ENCODE measurements around the gene SAMD10. TPM values are rescaled to one million over a fixed set of nuclear protein-coding genes. Genes with fewer than 3 reads are reported as not detected.
A peak's percentile ranks its signal among the peaks of the same experiment; 100 is the strongest.

The SAMD10 gene
- total and polyA plus RNA-seq, 5 donors from 2014 or later, result 5.9 to 14.3 (median 7.8) TPM

GRCh38 chr20:63966944-63967322, 12.5 kb downstream of the SAMD10 start:
- Mint-ChIP-seq H3K36me3 (peaks cover 4% of the 10 kb centered on the region), H3K9me3 (peaks cover 0 to 2% (median 0%) of the 10 kb centered on the region in 7 donors), H3K27ac (no peak overlapping the region), H3K4me1 (peaks cover 0 to 16% (median 7%) of the 10 kb centered on the region in 4 donors), H3K27me3 (no peaks in the 10 kb centered on the region), H3K4me3 (peak overlapping the region in 2 of 4 donors; percentile 41 to 47)
- Histone ChIP-seq H3K4me1 (ENCODE audit: control insufficient read depth, insufficient read depth, low read length, poor library complexity, severe bottlenecking) (peaks cover 14% of the 10 kb centered on the region), H3K4me3 (ENCODE audit: low read depth, low read length) (no peak overlapping the region), H3K27ac (ENCODE audit: insufficient read depth, low read length, poor library complexity, severe bottlenecking) (no peak overlapping the region), H3K27me3 (ENCODE audit: control insufficient read depth, insufficient read depth, low read length) (no peaks in the 10 kb centered on the region), H3K36me3 (ENCODE audit: control insufficient read depth, insufficient read depth, low read length) (peaks cover 10% of the 10 kb centered on the region), H3K9me3 (ENCODE audit: control insufficient read depth in 2 of 2, low read length in 2 of 2) (no peaks in the 10 kb centered on the region)
- DNase-seq, result no peak
- ATAC-seq (ENCODE audit: low read depth in 2 of 2), result no peak

GRCh38 chr20:63966172-63966943, 13.1 kb downstream of the SAMD10 start:
- H3K27ac Mint-ChIP-seq, result no peak overlapping the region
- no peaks in the 10 kb centered on the region for H3K27me3 ChIP-seq (ENCODE audit: control insufficient read depth, insufficient read depth, low read length)
- H3K36me3 ChIP-seq (ENCODE audit: control insufficient read depth, insufficient read depth, low read length), result peaks cover 16% of the 10 kb centered on the region
- no peak overlapping the region for H3K27ac ChIP-seq (ENCODE audit: insufficient read depth, low read length, poor library complexity, severe bottlenecking)
- H3K4me1 Mint-ChIP-seq, result peaks cover 0 to 13% (median 5%) of the 10 kb centered on the region in 4 donors
- ATAC-seq (ENCODE audit: low read depth in 2 of 2), result no peak
- no peak overlapping the region for H3K4me3 ChIP-seq (ENCODE audit: low read depth, low read length)
- no peaks in the 10 kb centered on the region for H3K27me3 Mint-ChIP-seq
- DNase-seq, result no peak
- H3K9me3 Mint-ChIP-seq, result peaks cover 0 to 2% (median 0%) of the 10 kb centered on the region in 7 donors
- no peaks in the 10 kb centered on the region for H3K9me3 ChIP-seq (ENCODE audit: control insufficient read depth in 2 of 2, low read length in 2 of 2)
- H3K36me3 Mint-ChIP-seq, result peaks cover 7% of the 10 kb centered on the region
- peak overlapping the region in 3 of 4 donors; percentile 41 to 58 (median 47) for H3K4me3 Mint-ChIP-seq
- peaks cover 14% of the 10 kb centered on the region for H3K4me1 ChIP-seq (ENCODE audit: control insufficient read depth, insufficient read depth, low read length, poor library complexity, severe bottlenecking)

GRCh38 chr20:63964412-63964811, 15.0 kb downstream of the SAMD10 start:
- no peak overlapping the region for H3K27ac ChIP-seq (ENCODE audit: insufficient read depth, low read length, poor library complexity, severe bottlenecking)
- ATAC-seq (ENCODE audit: low read depth in 2 of 2) (no peak), DNase-seq (peak in 1 of 3 donors; percentile 0)
- H3K27me3 Mint-ChIP-seq, result no peaks in the 10 kb centered on the region
- peaks cover 0 to 2% (median 0%) of the 10 kb centered on the region in 7 donors for H3K9me3 Mint-ChIP-seq
- no peak overlapping the region for H3K4me3 Mint-ChIP-seq
- no peaks in the 10 kb centered on the region for H3K27me3 ChIP-seq (ENCODE audit: control insufficient read depth, insufficient read depth, low read length)
- no peaks in the 10 kb centered on the region for H3K9me3 ChIP-seq (ENCODE audit: control insufficient read depth in 2 of 2, low read length in 2 of 2)
- peaks cover 9% of the 10 kb centered on the region for H3K4me1 ChIP-seq (ENCODE audit: control insufficient read depth, insufficient read depth, low read length, poor library complexity, severe bottlenecking)
- peaks cover 0 to 11% (median 5%) of the 10 kb centered on the region in 4 donors for H3K4me1 Mint-ChIP-seq
- peaks cover 8% of the 10 kb centered on the region for H3K36me3 Mint-ChIP-seq
- peaks cover 16% of the 10 kb centered on the region for H3K36me3 ChIP-seq (ENCODE audit: control insufficient read depth, insufficient read depth, low read length)
- no peak overlapping the region for H3K27ac Mint-ChIP-seq
- H3K4me3 ChIP-seq (ENCODE audit: low read depth, low read length), result no peak overlapping the region

DNA sequence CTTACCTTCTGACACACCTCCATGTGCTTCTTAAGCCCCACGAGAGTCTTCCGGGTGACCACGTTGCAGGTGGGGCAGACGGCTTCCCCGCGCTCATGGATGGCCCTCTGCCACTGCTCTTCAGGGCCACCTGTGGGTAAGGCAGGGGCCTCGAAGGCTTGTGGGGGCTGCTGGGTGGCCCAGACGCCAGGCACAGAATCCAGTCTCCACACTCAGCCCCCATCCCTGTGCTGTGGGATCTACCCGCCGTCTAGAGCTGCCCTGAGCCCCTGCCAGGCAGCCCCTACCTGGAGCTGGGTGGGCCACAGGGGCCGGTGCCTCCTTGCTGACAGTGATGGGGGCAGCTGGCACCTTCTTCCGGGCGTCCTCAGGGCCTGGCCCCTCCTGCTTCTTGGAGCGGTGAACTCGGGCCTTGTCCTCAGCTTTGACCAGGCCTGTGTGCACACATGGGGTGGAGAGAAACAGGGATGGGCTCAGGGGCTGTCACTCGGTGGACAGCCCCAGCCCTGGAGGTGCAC, 15.6 kb downstream of the SAMD10 start:
- H3K27ac Mint-ChIP-seq, result peak overlapping the region in 1 of 3 donors; percentile 80
- peak in 1 of 3 donors; percentile 0 for DNase-seq

DNA sequence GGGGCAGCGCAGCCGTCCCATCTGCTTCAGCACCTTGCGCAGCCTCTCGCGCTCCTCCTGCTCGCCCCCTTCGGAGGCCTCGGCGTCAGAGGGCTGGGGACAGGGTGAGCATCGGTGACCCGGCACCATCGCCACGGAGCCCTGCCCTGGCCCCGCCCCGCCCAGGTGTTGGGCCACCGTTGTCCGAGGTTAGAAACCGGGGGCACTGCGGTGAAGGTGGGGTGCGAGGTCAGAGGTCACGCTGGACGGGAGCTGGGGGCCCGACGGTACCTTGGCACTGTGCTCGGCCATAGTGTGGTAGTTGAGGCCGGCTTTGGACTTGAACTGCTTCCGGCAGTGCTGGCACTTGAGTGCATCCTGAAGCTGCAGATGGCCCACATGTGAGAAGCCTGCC, 16.1 kb downstream of the SAMD10 start:
- H3K9me3 ChIP-seq (ENCODE audit: control insufficient read depth in 2 of 2, low read length in 2 of 2), result no peaks in the 10 kb centered on the region
- ATAC-seq (ENCODE audit: low read depth in 2 of 2) (no peak), DNase-seq (peak in 1 of 3 donors; percentile 0)
- H3K27me3 ChIP-seq (ENCODE audit: control insufficient read depth, insufficient read depth, low read length), result no peaks in the 10 kb centered on the region
- Mint-ChIP-seq H3K27me3 (no peaks in the 10 kb centered on the region), H3K27ac (no peak overlapping the region), H3K4me1 (peaks cover 0 to 4% (median 2%) of the 10 kb centered on the region in 4 donors), H3K4me3 (no peak overlapping the region), H3K36me3 (peaks cover 8% of the 10 kb centered on the region), H3K9me3 (peaks cover 0 to 1% (median 0%) of the 10 kb centered on the region in 7 donors)
- H3K36me3 ChIP-seq (ENCODE audit: control insufficient read depth, insufficient read depth, low read length), result peaks cover 16% of the 10 kb centered on the region
- no peaks in the 10 kb centered on the region for H3K4me1 ChIP-seq (ENCODE audit: control insufficient read depth, insufficient read depth, low read length, poor library complexity, severe bottlenecking)
- no peak overlapping the region for H3K27ac ChIP-seq (ENCODE audit: insufficient read depth, low read length, poor library complexity, severe bottlenecking)
- no peak overlapping the region for H3K4me3 ChIP-seq (ENCODE audit: low read depth, low read length)

More for the DNA sequence above, 15.6 kb downstream of the SAMD10 start:
- H3K4me3 Mint-ChIP-seq, result no peak overlapping the region
- Histone ChIP-seq H3K27ac (ENCODE audit: insufficient read depth, low read length, poor library complexity, severe bottlenecking) (no peak overlapping the region), H3K27me3 (ENCODE audit: control insufficient read depth, insufficient read depth, low read length) (no peaks in the 10 kb centered on the region), H3K9me3 (ENCODE audit: control insufficient read depth in 2 of 2, low read length in 2 of 2) (no peaks in the 10 kb centered on the region), H3K4me1 (ENCODE audit: control insufficient read depth, insufficient read depth, low read length, poor library complexity, severe bottlenecking) (peaks cover 4% of the 10 kb centered on the region), H3K4me3 (ENCODE audit: low read depth, low read length) (no peak overlapping the region), H3K36me3 (ENCODE audit: control insufficient read depth, insufficient read depth, low read length) (peaks cover 16% of the 10 kb centered on the region)
- ATAC-seq (ENCODE audit: low read depth in 2 of 2), result no peak
- peaks cover 8% of the 10 kb centered on the region for H3K36me3 Mint-ChIP-seq
- peaks cover 0 to 8% (median 4%) of the 10 kb centered on the region in 4 donors for H3K4me1 Mint-ChIP-seq
- H3K27me3 Mint-ChIP-seq, result no peaks in the 10 kb centered on the region
- H3K9me3 Mint-ChIP-seq, result peaks cover 0 to 2% (median 0%) of the 10 kb centered on the region in 7 donors

- peaks cover 16% of the 10 kb centered on the region for H3K36me3 ChIP-seq (ENCODE audit: control insufficient read depth, insufficient read depth, low read length)
- H3K9me3 ChIP-seq (ENCODE audit: control insufficient read depth in 2 of 2, low read length in 2 of 2), result no peaks in the 10 kb centered on the region
- Mint-ChIP-seq H3K27me3 (no peaks in the 10 kb centered on the region), H3K27ac (no peak overlapping the region), H3K36me3 (peaks cover 8% of the 10 kb centered on the region), H3K9me3 (no peaks in the 10 kb centered on the region), H3K4me3 (no peak overlapping the region), H3K4me1 (peaks cover 0 to 2% (median 0%) of the 10 kb centered on the region in 4 donors)
- no peak for ATAC-seq (ENCODE audit: low read depth in 2 of 2)
- H3K27me3 ChIP-seq (ENCODE audit: control insufficient read depth, insufficient read depth, low read length), result no peaks in the 10 kb centered on the region
- peak in 1 of 3 donors; percentile 1 for DNase-seq
- no peak overlapping the region for H3K4me3 ChIP-seq (ENCODE audit: low read depth, low read length)
- H3K27ac ChIP-seq (ENCODE audit: insufficient read depth, low read length, poor library complexity, severe bottlenecking), result no peak overlapping the region
- H3K4me1 ChIP-seq (ENCODE audit: control insufficient read depth, insufficient read depth, low read length, poor library complexity, severe bottlenecking), result peaks cover 5% of the 10 kb centered on the region
Measured at GRCh38 chr20:63962426-63963347, 16.8 kb downstream of the SAMD10 start.

- Histone ChIP-seq H3K27ac (ENCODE audit: insufficient read depth, low read length, poor library complexity, severe bottlenecking) (no peak overlapping the region), H3K4me3 (ENCODE audit: low read depth, low read length) (no peak overlapping the region), H3K9me3 (ENCODE audit: control insufficient read depth in 2 of 2, low read length in 2 of 2) (no peaks in the 10 kb centered on the region), H3K27me3 (ENCODE audit: control insufficient read depth, insufficient read depth, low read length) (no peaks in the 10 kb centered on the region), H3K4me1 (ENCODE audit: control insufficient read depth, insufficient read depth, low read length, poor library complexity, severe bottlenecking) (peaks cover 13% of the 10 kb centered on the region), H3K36me3 (ENCODE audit: control insufficient read depth, insufficient read depth, low read length) (peaks cover 13% of the 10 kb centered on the region)
- DNase-seq, result no peak
- H3K27ac Mint-ChIP-seq, result no peak overlapping the region
- ATAC-seq (ENCODE audit: low read depth in 2 of 2), result no peak
- H3K9me3 Mint-ChIP-seq, result no peaks in the 10 kb centered on the region
- H3K27me3 Mint-ChIP-seq, result no peaks in the 10 kb centered on the region
- peak overlapping the region in 1 of 4 donors; percentile 38 for H3K4me3 Mint-ChIP-seq
- H3K36me3 Mint-ChIP-seq, result peaks cover 8% of the 10 kb centered on the region
- peaks cover 0 to 9% (median 0%) of the 10 kb centered on the region in 4 donors for H3K4me1 Mint-ChIP-seq
Measured at GRCh38 chr20:63961664-63962425, 17.6 kb downstream of the SAMD10 start.

Data from CD4-positive, CD25-positive, alpha-beta regulatory T cell (primary cell).